ENCODE measurements around the gene GNG8.
A peak's percentile ranks its signal among the peaks of the same experiment; 100 is the strongest.

GNG8 gene

GRCh38 chr19:46603752-46604231, 32.2 kb downstream of the GNG8 start:
- FAIRE-seq (no peak), DNase-seq (ENCODE audit: low spot score) (no peak)

DNA sequence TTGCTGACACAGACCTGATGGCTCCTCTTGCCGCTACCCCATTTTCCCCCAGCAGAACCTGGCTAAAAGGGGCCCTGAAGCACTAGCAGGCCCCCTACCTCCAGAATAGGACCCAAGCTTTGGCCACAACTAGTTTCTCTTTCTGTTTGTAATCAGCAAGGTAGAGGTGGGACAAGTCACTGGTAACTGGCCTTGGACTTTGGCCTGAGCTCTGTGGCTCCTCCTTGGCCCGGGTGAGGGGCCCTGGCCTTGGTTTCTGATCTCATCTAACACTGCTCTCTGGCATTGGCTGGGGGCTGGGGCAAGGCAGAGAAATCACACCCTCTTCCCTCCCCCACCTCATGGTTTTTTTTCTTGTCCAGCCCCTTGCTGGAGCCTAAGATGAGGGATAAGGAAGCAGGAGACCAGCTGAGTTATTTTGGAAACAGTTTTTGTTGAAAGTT, 32.8 kb downstream of the GNG8 start:
- DNase-seq (ENCODE audit: low spot score) (peak; percentile 23), FAIRE-seq (no peak)

DNA sequence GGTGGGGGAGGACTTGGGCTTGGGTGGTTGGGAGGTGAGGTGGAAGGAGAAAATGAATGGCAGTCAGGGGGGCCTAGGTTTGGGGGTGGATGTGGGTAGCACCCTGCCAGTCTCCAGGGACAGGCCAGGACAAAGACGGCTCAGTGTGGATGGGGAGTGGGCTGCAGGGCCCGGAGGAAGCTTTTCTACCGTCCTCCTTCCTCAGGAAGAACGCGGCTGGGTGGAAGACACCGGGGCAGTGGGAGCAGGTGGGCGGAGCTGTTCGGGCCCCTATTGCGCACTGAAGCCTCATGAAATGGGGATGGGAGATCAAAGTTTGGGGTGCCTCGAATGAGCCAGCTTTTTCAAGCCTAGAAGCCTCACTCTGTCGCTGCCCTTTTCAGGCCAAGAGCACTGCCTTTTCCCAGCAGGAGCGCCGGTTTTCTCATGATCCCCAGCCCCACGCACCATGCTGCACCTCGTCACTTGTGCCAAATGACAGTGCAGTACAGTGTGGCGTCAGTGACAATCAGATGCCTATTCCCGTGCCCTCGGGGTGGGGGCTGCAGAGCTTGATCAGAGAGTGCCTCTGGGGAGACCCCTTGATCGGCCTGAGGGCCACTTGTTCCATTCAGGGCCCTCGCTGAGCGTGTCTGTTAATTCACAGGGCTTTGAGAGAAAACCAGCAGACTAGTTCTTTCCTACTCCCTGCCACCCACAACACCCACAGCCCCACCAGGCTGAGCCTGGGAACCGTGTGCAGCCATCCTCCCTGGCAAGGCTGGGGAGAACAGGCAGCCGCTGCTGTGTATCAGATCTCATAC, 33.4 kb downstream of the GNG8 start:
- no peak for DNase-seq (ENCODE audit: low spot score)
- FAIRE-seq, result no peak

GRCh38 chr19:46601318-46602224, 34.4 kb downstream of the GNG8 start, which contains the start of gene CALM3:
TSS of gene CALM3 (plus strand) at chr19:46601330. CDS start at chr19:46601435, 105 bp downstream.
- no peak for DNase-seq (ENCODE audit: low spot score)
- no peak for FAIRE-seq

DNA sequence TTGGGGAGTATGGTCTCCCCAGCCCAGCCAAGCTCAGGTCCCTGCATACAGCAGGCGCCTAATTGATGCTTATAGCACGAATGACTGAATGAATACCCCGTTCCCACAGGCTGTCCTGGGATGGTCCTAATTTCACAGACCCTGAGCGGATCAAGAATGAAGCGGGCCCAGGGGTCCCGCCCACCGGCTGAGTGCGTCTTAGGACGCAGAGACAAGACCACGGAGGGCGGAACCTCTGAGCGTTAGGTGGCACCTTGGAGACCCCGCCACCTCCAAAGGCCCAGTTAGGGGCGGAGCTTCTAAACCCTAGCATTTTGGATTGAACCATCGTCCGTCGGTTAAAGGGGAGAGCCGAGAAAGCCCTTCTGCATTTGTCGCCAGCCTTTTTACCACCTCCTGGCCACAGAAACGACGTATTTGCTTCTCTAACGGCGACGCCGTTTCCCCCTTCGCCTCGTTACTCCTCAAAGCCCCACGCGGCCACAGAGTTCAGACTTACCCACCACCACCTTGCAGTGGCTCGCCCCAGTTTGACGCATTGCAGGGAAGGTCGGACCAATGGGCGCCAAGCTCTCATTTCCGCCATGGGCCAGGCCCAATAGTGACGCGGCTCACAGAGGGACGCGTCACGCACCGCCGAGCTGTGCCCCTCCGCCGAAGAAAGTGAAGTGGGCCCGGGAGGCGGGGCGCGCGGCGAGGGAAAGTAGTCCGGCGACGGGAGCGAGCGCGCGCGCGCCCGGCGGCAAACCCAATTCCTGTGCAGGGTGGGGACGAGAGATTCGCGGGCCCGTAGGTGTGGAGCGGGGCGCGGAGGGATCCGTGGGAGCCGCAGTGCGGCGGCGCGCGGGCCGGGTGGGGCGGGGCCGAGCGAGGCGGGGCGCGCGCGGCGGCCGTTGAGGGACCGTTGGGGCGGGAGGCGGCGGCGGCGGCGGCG, 35.4 kb downstream of the GNG8 start:
- FAIRE-seq, result no peak
- peak; percentile 78 for DNase-seq (ENCODE audit: low spot score)

DNA sequence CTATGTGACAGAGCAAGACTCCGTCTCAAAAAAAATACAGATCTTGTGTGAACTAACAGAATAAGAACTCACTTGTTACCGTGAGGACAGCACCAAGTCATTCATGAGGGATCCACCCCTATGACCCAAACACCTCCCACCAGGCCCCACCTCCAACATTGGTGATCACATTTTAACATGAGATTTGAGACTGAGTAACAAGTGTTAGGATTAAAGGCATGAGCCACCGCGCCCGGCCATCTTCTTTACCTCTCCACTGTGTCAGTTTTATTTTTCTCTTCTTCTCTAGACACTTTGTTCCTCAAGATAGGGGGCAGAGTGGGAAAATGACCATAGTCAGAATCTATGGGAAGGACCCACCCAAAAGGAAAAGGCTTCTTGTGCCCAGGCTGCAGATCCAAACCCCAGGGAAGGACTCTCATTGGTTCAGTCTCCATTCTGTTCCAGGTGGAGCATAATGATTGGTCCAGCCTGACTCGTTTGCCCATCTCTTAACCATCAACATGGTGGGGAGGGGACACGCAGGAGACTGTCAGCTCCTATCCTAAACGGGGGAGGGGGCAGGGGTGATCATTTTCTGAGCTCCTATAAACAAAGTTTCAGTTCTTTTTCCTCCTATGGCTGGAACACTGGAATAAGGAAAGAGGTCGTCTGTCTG, 36.2 kb downstream of the GNG8 start:
- DNase-seq (ENCODE audit: low spot score), result no peak
- FAIRE-seq, result no peak

- FAIRE-seq (no peak), DNase-seq (ENCODE audit: low spot score) (no peak)
Measured at GRCh38 chr19:46598372-46598917, 37.6 kb downstream of the GNG8 start.

GRCh38 chr19:46596008-46596407, 40.0 kb downstream of the GNG8 start:
- DNase-seq (ENCODE audit: low spot score) (no peak), FAIRE-seq (no peak)

- DNase-seq (ENCODE audit: low spot score) (no peak), FAIRE-seq (no peak)
Measured at GRCh38 chr19:46591870-46592269, 44.1 kb downstream of the GNG8 start.

GRCh38 chr19:46591254-46591653, 44.7 kb downstream of the GNG8 start:
- DNase-seq (ENCODE audit: low spot score) (no peak), FAIRE-seq (no peak)

DNA sequence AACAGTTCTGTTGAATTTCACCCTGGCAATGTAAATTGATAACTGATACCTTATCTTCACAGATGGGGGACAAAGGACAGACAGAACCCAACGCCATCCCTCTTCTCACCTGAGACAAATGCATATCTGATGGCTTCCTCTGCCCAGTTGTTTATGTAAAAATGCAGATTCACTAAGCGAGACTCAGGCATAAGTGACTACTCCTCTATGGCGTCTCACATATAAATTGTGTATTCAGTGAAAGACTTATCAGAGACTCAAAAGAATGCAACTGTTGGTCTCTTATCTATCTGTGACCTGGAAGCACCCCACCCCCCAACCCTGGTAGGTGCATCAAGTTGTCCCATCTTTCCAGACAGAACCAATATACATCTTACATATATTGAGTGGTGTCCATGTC, 48.1 kb downstream of the GNG8 start:
- no peak for FAIRE-seq
- no peak for DNase-seq (ENCODE audit: low spot score)

DNA sequence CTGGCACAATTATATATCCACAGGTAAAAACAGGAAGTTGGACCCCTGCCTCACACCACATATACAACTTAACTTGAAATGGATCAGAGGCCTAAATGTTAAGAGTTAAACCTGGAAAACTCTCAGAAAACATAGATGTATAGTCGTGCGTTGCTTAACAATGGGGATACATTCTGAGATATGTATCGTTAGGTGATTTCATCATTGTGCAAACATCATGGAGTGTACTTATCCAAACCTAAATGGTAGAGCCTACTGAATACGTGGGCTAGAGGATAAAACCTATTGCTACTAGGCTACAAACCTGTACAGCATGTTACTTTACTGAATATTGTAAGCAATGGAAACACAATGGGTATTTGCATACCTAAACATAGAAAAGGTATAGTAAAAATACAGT, 49.7 kb downstream of the GNG8 start:
- FAIRE-seq, result no peak

GRCh38 chr19:46585539-46585938, 50.5 kb downstream of the GNG8 start:
- DNase-seq (ENCODE audit: low spot score) (no peak), FAIRE-seq (no peak)

More for the DNA sequence above, 49.7 kb downstream of the GNG8 start:
- DNase-seq (ENCODE audit: low spot score), result no peak

Data from RCC 7860 (cell line).